Keratinocyte (primary cell): ENCODE results near the gene LPCAT1. TPM values are rescaled to one million over a fixed set of nuclear protein-coding genes. Genes with fewer than 3 reads are reported as not detected.

Experiments used
- DNase-seq: peaks from one replicate; pipeline ENCODE4 v3.0.0-alpha.2; 2011; ENCODE audit warnings: low read depth, missing footprints, low spot score
- FAIRE-seq: peaks from 2 replicates; lab custom pipeline; 2011; peaks lifted over from hg19 to GRCh38; lab: Jason Lieb, UNC
- H2AFZ ChIP-seq: 2 replicates; pipeline ENCODE4 v1.6.0; 2012; ENCODE audit warnings: low read length, control low read depth, inconsistent platforms; ENCODE audit not compliant: control insufficient read depth
- H3K27ac ChIP-seq: 2 replicates; pipeline ENCODE4 v1.5.1; 2011; ENCODE audit warnings: low read length; ENCODE audit not compliant: control insufficient read depth, insufficient read depth
- H3K27me3 ChIP-seq: 3 replicates; pipeline ENCODE4 v1.6.0; 2011; ENCODE audit warnings: low read length; ENCODE audit not compliant: control insufficient read depth, insufficient read depth; ENCODE audit errors: extremely low read depth
- H3K36me3 ChIP-seq, 2 experiments: 2 replicates in 1 of 2; 3 replicates in 1 of 2; pipeline ENCODE4 v1.5.1; 2011; ENCODE audit warnings: low read length in 2 of 2, mild to moderate bottlenecking in 1 of 2; ENCODE audit not compliant: control insufficient read depth in 2 of 2, insufficient read depth in 2 of 2; ENCODE audit errors: extremely low read depth in 1 of 2
- H3K4me1 ChIP-seq: 3 replicates; pipeline ENCODE4 v1.5.1; 2011; ENCODE audit warnings: low read length; ENCODE audit not compliant: control insufficient read depth, insufficient read depth; ENCODE audit errors: extremely low read depth
- H3K4me2 ChIP-seq: 3 replicates; pipeline ENCODE4 v1.6.0; 2011; ENCODE audit warnings: low read depth, low read length; ENCODE audit not compliant: control insufficient read depth, insufficient read depth; ENCODE audit errors: extremely low read depth
- H3K4me3 ChIP-seq, 3 experiments: fragments of 200-600 bp in 1 of 3; sonication (generic) in 1 of 3; 2 replicates in 2 of 3; 3 replicates in 1 of 3; pipeline ENCODE4 v1.5.1; 2011 to 2016; ENCODE audit warnings: low read length in 3 of 3, mild to moderate bottlenecking in 3 of 3, control low read depth in 2 of 3, inconsistent platforms in 1 of 3, low read depth in 1 of 3, mixed read lengths in 1 of 3, mixed run types in 1 of 3, moderate library complexity in 1 of 3; ENCODE audit not compliant: control insufficient read depth in 2 of 3, insufficient read depth in 2 of 3; ENCODE audit errors: extremely low read depth in 1 of 3
- H3K79me2 ChIP-seq: 2 replicates; pipeline ENCODE4 v1.6.0; 2012; ENCODE audit warnings: low read length; ENCODE audit not compliant: control insufficient read depth, insufficient read depth
- H3K9ac ChIP-seq: 3 replicates; pipeline ENCODE4 v1.6.0; 2011; ENCODE audit warnings: low read length; ENCODE audit not compliant: control insufficient read depth, insufficient read depth; ENCODE audit errors: extremely low read depth
- H3K9me1 ChIP-seq: 3 replicates; pipeline ENCODE4 v1.6.0; 2011; ENCODE audit warnings: low read length; ENCODE audit not compliant: control insufficient read depth, insufficient read depth; ENCODE audit errors: extremely low read depth
- H3K9me3 ChIP-seq: 2 replicates; pipeline ENCODE4 v1.5.1; 2012; ENCODE audit warnings: low read depth, low read length; ENCODE audit not compliant: control insufficient read depth
- H4K20me1 ChIP-seq: 3 replicates; pipeline ENCODE4 v1.6.0; 2011; ENCODE audit warnings: low read length; ENCODE audit not compliant: control insufficient read depth, insufficient read depth; ENCODE audit errors: extremely low read depth
- CTCF ChIP-seq, 3 experiments: IDR thresholded peaks in 1 of 3; conservative IDR thresholded peaks in 1 of 3; optimal IDR thresholded peaks in 1 of 3; 2 replicates in 2 of 3; 3 replicates in 1 of 3; pipeline versions ENCODE3 to v1.5.1; 2011; ENCODE audit warnings: low read length in 3 of 3, mild to moderate bottlenecking in 3 of 3, moderate library complexity in 2 of 3, control low read depth in 1 of 3, inconsistent platforms in 1 of 3; ENCODE audit not compliant: insufficient read depth in 2 of 3; ENCODE audit errors: extremely low read depth in 1 of 3
- EZH2 ChIP-seq: IDR thresholded peaks from one replicate; pipeline ENCODE4 v1.6.1; 2012; ENCODE audit warnings: inconsistent platforms, mild to moderate bottlenecking, low read length, moderate library complexity
- dilution Hi-C: fragments of 300-500 bp; cut with MboI; formaldehyde crosslinking; loops from one replicate; pipeline ENCODE4 v1.7.0; 2020; ENCODE audit warnings: low sequenced_read_pairs; ENCODE audit not compliant: extremely low pct_ligation_motif_present
- polyA plus RNA-seq, 5 experiments: library from polyadenylated mRNA; depleted of rRNA in 3 of 5; stranded (reverse) in 3 of 5; stranded (forward) in 1 of 5; unstranded in 1 of 5; fragments of >200 nt; gene quantifications; 1 replicate in 1 of 5; 2 replicates in 3 of 5; 3 replicates in 1 of 5; pipeline versions ENCODE4 v1.2.1 to v1.2.3, GENCODE V29; 2011 to 2012; ENCODE audit warnings: missing spikeins in 2 of 5, low read depth in 1 of 5, low replicate concordance in 1 of 5

Gene LPCAT1
- polyA plus RNA-seq, 1 donor (not counting 4 experiments of a cell fraction or from before 2014, with no cell fraction given), result 32.9 TPM

- Histone ChIP-seq H3K9me1 (no peaks in the 10 kb centered on the region), H3K79me2 (no peaks in the 10 kb centered on the region), H2AFZ (no peak overlapping the region), H3K4me2 (no peak overlapping the region), H3K9ac (no peak overlapping the region), H3K27ac (no peak overlapping the region), H3K36me3 (no peaks in the 10 kb centered on the region), H4K20me1 (no peaks in the 10 kb centered on the region), H3K9me3 (no peaks in the 10 kb centered on the region), H3K4me3 (no peak overlapping the region), H3K27me3 (no peaks in the 10 kb centered on the region), H3K4me1 (peaks cover 10% of the 10 kb centered on the region)
- no peak for DNase-seq
- no peak for FAIRE-seq
- dilution Hi-C loops, result no loop called here
- TF ChIP-seq CTCF (optimal IDR thresholded peaks at IDR 0.05 in 1 of 3, IDR thresholded peaks at IDR 0.05 in 1 of 3, conservative IDR thresholded peaks at IDR 0.05 in 1 of 3; ENCODE audit: extremely low read depth in 1 of 3, insufficient read depth in 2 of 3, low read length in 3 of 3) (no peak), EZH2 (no peak)
These were observed 39.3 kb upstream of the LPCAT1 start for GRCh38 chr5:1563051-1563461.

GRCh38 chr5:1562599-1562998, 38.8 kb upstream of the LPCAT1 start:
- H2AFZ ChIP-seq, result no peak overlapping the region
- H3K4me1 ChIP-seq, result peaks cover 10% of the 10 kb centered on the region
- H3K27ac ChIP-seq, result no peak overlapping the region
- dilution Hi-C loops, result no loop called here
- H3K79me2 ChIP-seq, result no peaks in the 10 kb centered on the region
- DNase-seq, result no peak
- peaks cover 2% of the 10 kb centered on the region for H3K27me3 ChIP-seq
- no peak overlapping the region for H3K9ac ChIP-seq
- no peak for FAIRE-seq
- no peak overlapping the region for H3K4me2 ChIP-seq
- no peaks in the 10 kb centered on the region for H3K36me3 ChIP-seq
- no peaks in the 10 kb centered on the region for H3K9me3 ChIP-seq
- H3K4me3 ChIP-seq, result no peak overlapping the region
- no peaks in the 10 kb centered on the region for H4K20me1 ChIP-seq
- TF ChIP-seq CTCF (optimal IDR thresholded peaks at IDR 0.05 in 1 of 3, IDR thresholded peaks at IDR 0.05 in 1 of 3, conservative IDR thresholded peaks at IDR 0.05 in 1 of 3; ENCODE audit: extremely low read depth in 1 of 3, insufficient read depth in 2 of 3, low read length in 3 of 3) (no peak), EZH2 (no peak)
- H3K9me1 ChIP-seq, result no peaks in the 10 kb centered on the region
